Effector memory CD4-positive, alpha-beta T cell (primary cell): Measurements from ENCODE around the gene MINDY4.
A peak's percentile ranks its signal among the peaks of the same experiment; 100 is the strongest.
"Not testable (repeated sequence)": the region's sequence is repeated elsewhere in the genome, so short reads cannot be mapped to it uniquely, and the experiment has no call there.

Experiments used
- DNase-seq, 3 donors: peaks; one replicate each; pipeline ENCODE4 v3.0.0-alpha.2; 2020
- H3K27ac ChIP-seq: 2 replicates; pipeline ENCODE4 v1.7.0; 2013; ENCODE audit warnings: mild to moderate bottlenecking, low read length, moderate library complexity; ENCODE audit not compliant: insufficient read depth, poor library complexity, severe bottlenecking
- H3K27me3 ChIP-seq: replicated peaks from 2 replicates; pipeline ENCODE4 v1.7.0; 2013; ENCODE audit warnings: mild to moderate bottlenecking, low read length; ENCODE audit not compliant: insufficient read depth, control insufficient read depth, poor library complexity, severe bottlenecking
- H3K36me3 ChIP-seq: 2 replicates; pipeline ENCODE4 v1.7.0; 2013; ENCODE audit warnings: mild to moderate bottlenecking, low read length, moderate library complexity; ENCODE audit not compliant: control insufficient read depth, insufficient read depth
- H3K4me1 ChIP-seq: 2 replicates; pipeline ENCODE4 v1.7.0; 2013; ENCODE audit warnings: low read length, mild to moderate bottlenecking; ENCODE audit not compliant: control insufficient read depth, insufficient read depth, poor library complexity, severe bottlenecking
- H3K4me3 ChIP-seq: 2 replicates; pipeline ENCODE4 v1.7.0; 2013; ENCODE audit warnings: low read length, low read depth, mild to moderate bottlenecking; ENCODE audit not compliant: insufficient read depth, poor library complexity, severe bottlenecking
- H3K9me3 ChIP-seq: 2 replicates; pipeline ENCODE4 v1.7.0; 2013; ENCODE audit warnings: mild to moderate bottlenecking, low read length, moderate library complexity; ENCODE audit not compliant: control insufficient read depth

The MINDY4 gene

DNA sequence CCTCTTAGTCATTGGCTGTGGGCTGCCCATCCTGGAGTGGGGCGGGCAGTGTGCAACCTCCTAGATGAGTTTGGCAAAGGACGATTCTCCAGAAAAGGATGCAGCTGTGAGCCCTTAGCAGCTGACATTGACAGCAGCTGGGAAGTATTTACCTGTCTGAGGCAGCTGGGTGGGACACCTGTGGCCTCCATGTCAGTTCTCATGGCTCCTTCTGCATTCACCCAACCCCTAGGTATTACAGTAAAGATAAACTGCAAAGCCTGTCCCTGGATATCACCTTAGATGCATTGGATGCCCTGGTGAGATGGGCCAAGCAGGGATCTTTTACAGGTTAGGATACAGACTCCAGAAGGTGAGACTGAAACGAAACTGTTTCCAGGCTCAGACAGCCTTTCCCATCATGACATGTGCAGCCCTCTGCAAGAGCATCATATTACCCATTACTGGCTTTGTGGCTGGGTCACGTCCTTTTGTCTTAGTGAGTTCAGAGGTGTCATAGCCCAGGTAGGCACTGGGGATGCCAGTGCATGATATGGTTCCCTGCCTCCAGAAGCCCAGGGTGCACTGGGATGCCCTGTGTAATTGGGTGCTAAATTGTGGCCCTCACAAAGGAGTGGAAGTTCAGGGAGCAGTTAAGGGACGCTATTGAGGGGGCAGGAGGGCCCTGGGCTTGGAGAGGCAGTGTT, 28.9 kb downstream of the MINDY4 start:
- no peak overlapping the region for H3K27ac ChIP-seq
- no peaks in the 10 kb centered on the region for H3K4me1 ChIP-seq
- H3K27me3 ChIP-seq, result no peaks in the 10 kb centered on the region
- H3K9me3 ChIP-seq, result no peaks in the 10 kb centered on the region
- no peaks in the 10 kb centered on the region for H3K36me3 ChIP-seq
- no peak for DNase-seq
- no peak overlapping the region for H3K4me3 ChIP-seq

- H3K9me3 ChIP-seq, result no peaks in the 10 kb centered on the region
- H3K27me3 ChIP-seq, result no peaks in the 10 kb centered on the region
- no peaks in the 10 kb centered on the region for H3K36me3 ChIP-seq
- no peaks in the 10 kb centered on the region for H3K4me1 ChIP-seq
- DNase-seq, result peak in 1 of 3 donors; percentile 8
- H3K27ac ChIP-seq, result no peak overlapping the region
- no peak overlapping the region for H3K4me3 ChIP-seq
Measured at GRCh38 chr7:30800785-30801252, 29.6 kb downstream of the MINDY4 start.

GRCh38 chr7:30802812-30803211, 31.6 kb downstream of the MINDY4 start:
- H3K27me3 ChIP-seq, result no peaks in the 10 kb centered on the region
- H3K4me3 ChIP-seq, result no peak overlapping the region
- no peak for DNase-seq
- no peaks in the 10 kb centered on the region for H3K36me3 ChIP-seq
- no peaks in the 10 kb centered on the region for H3K9me3 ChIP-seq
- no peak overlapping the region for H3K27ac ChIP-seq
- no peaks in the 10 kb centered on the region for H3K4me1 ChIP-seq

DNA sequence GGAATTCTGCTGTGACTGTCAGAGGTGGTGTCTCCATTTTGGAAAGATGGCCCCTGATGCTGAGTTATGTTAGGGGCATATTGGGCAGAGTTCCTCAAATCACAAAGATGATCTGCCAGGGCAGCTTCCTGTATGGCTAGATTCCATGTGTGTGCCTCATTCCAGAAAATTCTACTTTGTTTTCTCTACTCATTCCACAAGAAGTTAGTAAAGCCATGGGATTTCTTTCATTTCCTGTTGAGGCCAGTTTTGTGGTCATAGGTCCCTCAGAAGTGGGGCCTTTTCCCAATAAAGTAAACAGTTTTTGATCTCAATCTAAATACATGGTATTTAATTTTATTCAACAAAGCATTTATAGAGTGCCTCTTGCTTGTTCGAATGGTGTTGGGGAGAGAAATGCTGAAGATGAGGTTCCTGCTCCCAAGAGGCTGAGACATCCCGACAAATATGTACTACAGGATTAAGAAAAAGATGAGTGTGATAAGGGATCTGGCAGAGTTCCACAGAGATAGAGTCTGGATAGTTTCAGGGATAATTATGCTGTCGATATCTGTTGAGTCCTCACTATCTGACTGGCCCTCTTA, 33.0 kb downstream of the MINDY4 start:
- Histone ChIP-seq H3K4me3 (no peak overlapping the region), H3K9me3 (no peaks in the 10 kb centered on the region), H3K27ac (no peak overlapping the region), H3K36me3 (no peaks in the 10 kb centered on the region), H3K27me3 (no peaks in the 10 kb centered on the region), H3K4me1 (no peaks in the 10 kb centered on the region)
- DNase-seq, result no peak

DNA sequence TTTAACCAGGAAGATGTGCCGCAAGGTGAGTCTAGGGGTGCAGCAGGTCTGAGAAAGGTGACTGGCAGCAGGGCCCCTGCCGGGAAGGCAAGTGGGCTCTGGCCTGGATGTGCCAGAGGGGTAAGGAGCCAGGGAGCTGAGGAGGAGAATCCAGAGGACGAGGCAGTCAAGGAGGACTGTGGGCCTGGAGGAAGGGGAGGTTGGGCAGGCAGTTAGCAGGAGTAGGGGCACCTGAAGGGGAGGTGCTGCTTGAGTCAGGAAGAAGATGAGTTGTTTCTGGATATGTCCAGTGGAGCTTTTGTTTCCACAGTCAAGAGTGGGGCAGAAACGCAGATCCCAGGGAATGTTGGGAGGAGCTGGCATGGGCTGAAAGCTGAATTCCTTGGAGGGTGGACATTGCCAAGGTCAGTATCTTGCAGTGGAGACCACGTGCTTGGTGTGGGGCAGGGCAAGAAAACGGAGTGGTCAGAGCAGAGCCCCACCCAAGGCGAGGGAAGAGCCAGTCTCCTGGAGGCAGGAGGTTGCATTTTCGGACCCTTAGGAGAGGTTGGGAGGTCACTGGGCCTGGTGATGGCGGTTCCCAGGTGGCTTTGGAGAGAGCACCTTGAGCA, 34.0 kb downstream of the MINDY4 start:
- no peak overlapping the region for H3K27ac ChIP-seq
- H3K27me3 ChIP-seq, result no peaks in the 10 kb centered on the region
- no peaks in the 10 kb centered on the region for H3K9me3 ChIP-seq
- no peak overlapping the region for H3K4me3 ChIP-seq
- no peaks in the 10 kb centered on the region for H3K36me3 ChIP-seq
- no peaks in the 10 kb centered on the region for H3K4me1 ChIP-seq
- no peak for DNase-seq

DNA sequence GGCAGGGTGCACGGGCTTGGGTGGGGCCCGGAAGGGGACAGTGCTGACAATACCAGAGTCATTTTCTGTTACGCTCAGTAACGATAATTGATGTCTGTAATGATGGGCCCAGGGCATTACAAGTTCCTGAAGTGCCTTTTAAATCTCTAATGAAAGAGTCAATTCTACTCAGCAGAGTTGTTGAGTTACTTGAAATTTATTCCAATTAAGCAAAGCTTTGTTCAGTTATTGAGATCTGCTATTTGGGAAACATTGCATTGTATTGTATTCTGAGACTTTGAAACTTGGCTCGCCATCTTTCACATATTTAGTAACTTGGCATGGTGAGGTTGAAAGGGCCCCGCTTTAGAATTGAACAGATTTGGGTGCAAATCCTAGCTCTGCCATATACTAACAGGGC, 34.7 kb downstream of the MINDY4 start:
- Histone ChIP-seq H3K4me1 (no peaks in the 10 kb centered on the region), H3K27ac (no peak overlapping the region)

DNA sequence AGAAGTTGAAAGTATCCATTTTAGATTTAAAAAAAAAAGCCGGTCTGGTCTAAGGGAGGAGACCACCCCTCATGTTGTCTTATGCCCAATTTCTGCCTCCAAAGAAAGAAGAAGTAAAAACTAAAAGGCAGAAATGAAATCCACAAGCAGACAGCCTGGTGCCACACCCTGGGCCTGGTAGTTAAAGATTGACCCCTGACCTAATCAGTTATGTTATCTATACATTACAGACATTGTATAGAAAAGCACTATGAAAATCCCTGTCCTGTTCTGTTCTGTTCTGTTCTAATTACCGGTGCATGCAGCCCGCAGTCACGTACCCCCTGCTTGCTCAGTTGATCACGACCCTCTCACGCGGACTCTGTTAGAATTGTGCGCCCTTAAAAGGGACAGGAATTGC, 36.3 kb downstream of the MINDY4 start:
- H3K4me1 ChIP-seq, H3K36me3 ChIP-seq, H3K27ac ChIP-seq, H3K9me3 ChIP-seq, DNase-seq, H3K4me3 ChIP-seq, H3K27me3 ChIP-seq: not testable (repeated sequence)

More for the DNA sequence above, 34.7 kb downstream of the MINDY4 start:
- no peaks in the 10 kb centered on the region for H3K9me3 ChIP-seq
- no peaks in the 10 kb centered on the region for H3K36me3 ChIP-seq
- no peak overlapping the region for H3K4me3 ChIP-seq
- no peaks in the 10 kb centered on the region for H3K27me3 ChIP-seq
- DNase-seq, result no peak

DNA sequence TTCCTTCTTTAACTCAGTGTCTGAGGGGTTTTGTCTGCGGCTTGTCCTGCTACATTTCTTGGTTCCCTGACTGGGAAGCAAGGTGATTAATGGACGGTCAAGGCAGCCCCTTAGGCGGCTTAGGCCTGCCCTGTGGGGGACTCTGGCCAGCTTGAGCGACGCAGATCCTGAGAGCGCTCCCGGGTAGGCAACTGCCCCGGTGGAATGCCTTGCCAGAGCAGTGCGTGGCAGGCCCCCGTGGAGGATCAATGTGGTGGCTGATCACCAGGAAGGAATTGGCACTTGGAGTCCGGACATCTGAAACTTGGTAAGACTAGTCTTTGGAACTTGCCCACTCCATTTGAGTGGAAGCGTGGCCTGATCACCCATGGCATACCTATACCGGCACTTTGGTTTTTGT, 36.7 kb downstream of the MINDY4 start:
- not testable (repeated sequence) for H3K36me3 ChIP-seq, H3K4me1 ChIP-seq, DNase-seq, H3K9me3 ChIP-seq, H3K4me3 ChIP-seq, H3K27ac ChIP-seq, H3K27me3 ChIP-seq

GRCh38 chr7:30810986-30811385, 39.8 kb downstream of the MINDY4 start:
- H3K27ac ChIP-seq, result no peak overlapping the region
- no peaks in the 10 kb centered on the region for H3K9me3 ChIP-seq
- DNase-seq, result no peak
- no peaks in the 10 kb centered on the region for H3K4me1 ChIP-seq
- no peaks in the 10 kb centered on the region for H3K36me3 ChIP-seq
- H3K4me3 ChIP-seq, result no peak overlapping the region
- H3K27me3 ChIP-seq, result no peaks in the 10 kb centered on the region

- Histone ChIP-seq H3K4me1 (no peaks in the 10 kb centered on the region), H3K9me3 (no peaks in the 10 kb centered on the region), H3K27ac (no peak overlapping the region), H3K4me3 (no peak overlapping the region), H3K27me3 (no peaks in the 10 kb centered on the region), H3K36me3 (no peaks in the 10 kb centered on the region)
- DNase-seq, result no peak
Measured at GRCh38 chr7:30812676-30813075, 41.5 kb downstream of the MINDY4 start.
